GM21526 (cell line): Measurements from ENCODE around the gene SLC16A10.

Experiments
- ATAC-seq: cut with Tn5 transposase; IDR thresholded peaks from one replicate; pipeline ENCODE4 v1.9.1; 2021; ENCODE audit warnings: moderate library complexity; ENCODE audit not compliant: unreplicated experiment, low FRiP score

The SLC16A10 gene

GRCh38 chr6:111210194-111210728 is 123.0 kb downstream of the SLC16A10 start:
- no peak for ATAC-seq

- no peak for ATAC-seq
These were observed 124.2 kb downstream of the SLC16A10 start for GRCh38 chr6:111211411-111212030.

DNA sequence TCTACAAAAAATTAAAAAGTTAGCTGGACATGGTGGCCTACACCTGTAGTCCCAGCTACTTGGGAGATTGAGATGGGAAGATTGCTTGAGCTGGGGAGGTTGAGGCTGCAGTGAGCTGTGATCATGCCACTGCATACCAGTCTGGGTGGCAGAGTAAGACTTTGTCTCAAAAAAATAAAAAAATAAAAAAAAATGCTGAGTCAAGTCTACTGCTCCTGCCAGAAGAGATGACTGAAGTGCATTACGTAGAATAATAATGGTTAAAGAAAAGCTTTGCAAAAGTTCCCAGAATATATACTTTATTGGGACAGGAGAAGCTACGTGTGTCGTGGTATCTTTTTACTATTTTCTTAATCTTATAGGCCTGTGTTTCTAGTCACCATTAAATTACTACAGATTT is 125.3 kb downstream of the SLC16A10 start:
- ATAC-seq: no peak

GRCh38 chr6:111215131-111215530 is 127.8 kb downstream of the SLC16A10 start:
- no peak for ATAC-seq

GRCh38 chr6:111219785-111220184 is 132.5 kb downstream of the SLC16A10 start:
- ATAC-seq: no peak

DNA sequence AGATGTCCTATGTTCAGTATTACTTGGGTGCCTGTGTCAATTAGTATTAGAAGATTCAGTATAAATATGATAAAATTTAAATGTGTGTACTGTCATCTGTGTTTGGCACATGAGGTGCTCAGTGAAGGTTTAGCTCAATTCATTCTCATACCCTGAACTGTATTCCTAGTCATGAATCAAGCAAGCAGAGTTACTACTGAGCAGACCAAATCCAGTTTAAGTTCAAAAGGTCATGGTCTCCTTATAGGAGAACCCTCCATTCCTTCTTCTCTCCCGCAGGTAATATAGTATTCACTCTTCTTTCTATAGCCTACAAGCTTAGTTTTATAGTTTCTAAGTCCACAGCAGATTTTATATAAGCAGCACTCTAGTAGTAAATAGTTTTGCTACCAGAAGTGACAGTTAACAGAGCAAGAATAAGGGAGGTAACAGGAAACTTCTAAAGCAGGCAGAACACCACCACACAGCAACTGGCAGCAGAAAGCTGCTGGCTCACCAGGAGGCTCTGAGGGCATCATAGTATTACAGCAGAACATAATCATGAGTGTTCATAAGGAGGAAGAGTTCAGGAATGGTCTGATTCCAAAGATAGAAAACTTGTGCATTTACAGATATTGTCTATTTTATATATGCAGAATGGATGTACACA is 133.2 kb downstream of the SLC16A10 start:
- ATAC-seq: no peak

DNA sequence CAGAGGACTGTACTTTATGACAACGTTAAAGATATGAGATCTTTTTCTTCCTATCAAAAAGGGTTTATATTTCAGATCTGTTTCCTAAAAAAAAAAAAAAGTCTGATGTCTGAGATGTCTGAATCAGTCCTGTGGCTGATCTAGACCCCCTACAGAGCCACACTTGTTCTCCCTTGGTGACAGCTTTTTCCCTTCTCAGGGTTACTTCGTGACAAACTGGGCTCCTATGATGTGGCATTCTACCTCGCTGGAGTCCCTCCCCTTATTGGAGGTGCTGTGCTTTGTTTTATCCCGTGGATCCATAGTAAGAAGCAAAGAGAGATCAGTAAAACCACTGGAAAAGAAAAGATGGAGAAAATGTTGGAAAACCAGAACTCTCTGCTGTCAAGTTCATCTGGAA is 134.5 kb downstream of the SLC16A10 start:
- no peak for ATAC-seq

- ATAC-seq: no peak
These were observed 135.0 kb downstream of the SLC16A10 start for GRCh38 chr6:111222341-111222740.

DNA sequence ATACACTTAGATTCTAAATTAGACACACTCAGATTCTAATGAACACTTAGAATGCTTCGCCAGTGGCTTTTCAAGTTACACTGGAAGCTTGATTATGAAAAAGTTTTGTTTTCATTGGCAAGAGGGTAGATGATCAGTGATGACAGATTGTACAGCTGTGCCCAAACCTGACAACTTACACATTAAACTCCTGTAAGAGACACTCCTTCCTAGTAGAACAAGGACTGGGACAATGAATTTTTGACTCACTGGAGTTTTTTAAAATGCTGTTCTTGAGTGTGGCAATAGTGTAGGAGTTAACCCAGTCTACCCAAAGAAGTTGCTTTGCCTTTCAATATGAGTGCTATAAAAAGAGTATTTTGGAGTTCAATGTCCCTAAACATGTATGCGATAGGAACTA is 140.8 kb downstream of the SLC16A10 start:
- no peak for ATAC-seq

- ATAC-seq: no peak
These were observed 143.2 kb downstream of the SLC16A10 start for GRCh38 chr6:111230351-111231089.

- no peak for ATAC-seq
These were observed 143.8 kb downstream of the SLC16A10 start for GRCh38 chr6:111231090-111231459.

- ATAC-seq: no peak
These were observed 150.5 kb downstream of the SLC16A10 start for GRCh38 chr6:111237852-111238251.

DNA sequence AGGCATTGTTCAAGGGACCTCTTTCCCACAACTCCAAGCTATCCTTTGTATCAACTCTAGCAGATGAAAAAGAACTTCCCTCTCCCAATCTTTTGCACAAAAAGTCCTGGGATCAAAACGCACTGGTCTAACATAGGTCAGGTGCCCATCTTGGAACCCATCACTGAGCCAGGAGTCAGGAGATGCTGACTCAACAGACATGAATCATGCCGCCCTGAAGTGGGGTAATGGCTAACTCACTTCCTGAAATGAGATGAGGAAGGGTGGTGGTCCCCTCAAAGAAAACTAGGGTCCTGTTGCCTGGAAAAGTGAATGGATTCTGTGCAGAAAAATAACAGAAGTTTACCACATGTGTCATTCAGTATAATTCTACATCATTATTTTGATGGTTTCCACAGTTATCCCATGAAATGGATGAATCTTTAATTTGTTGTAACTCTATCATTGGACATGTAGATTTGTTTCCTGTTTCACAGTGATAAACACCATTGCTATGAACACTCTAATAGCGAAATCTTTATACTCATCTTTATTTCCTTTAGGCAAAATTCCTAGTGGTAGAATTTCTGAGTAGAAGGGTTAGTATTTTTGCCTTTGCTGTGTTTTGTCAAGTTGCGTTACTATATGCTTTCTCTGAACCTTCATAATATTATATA is 151.3 kb downstream of the SLC16A10 start:
- no peak for ATAC-seq

DNA sequence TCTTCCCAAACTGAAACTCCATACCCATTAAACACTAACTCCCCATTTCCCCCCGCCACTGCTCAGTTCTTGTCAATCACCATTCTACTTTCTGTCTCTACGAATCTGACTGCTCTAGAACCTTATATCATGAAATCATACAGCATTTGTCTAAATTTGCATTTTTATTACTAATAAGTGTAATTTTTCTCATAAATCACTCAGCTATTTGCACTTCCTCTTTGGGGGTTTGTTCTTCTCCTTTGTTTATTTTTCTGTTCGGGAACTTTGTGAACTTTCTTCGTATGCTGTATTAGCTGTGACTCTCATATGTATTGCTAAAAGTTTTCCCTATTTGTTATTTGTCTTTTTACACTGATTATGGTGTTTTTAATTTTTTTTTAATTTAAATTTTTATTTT is 152.2 kb downstream of the SLC16A10 start:
- no peak for ATAC-seq

GRCh38 chr6:111242452-111242851 is 155.1 kb downstream of the SLC16A10 start:
- no peak for ATAC-seq

- no peak for ATAC-seq
These were observed 155.8 kb downstream of the SLC16A10 start for GRCh38 chr6:111243095-111243494.

DNA sequence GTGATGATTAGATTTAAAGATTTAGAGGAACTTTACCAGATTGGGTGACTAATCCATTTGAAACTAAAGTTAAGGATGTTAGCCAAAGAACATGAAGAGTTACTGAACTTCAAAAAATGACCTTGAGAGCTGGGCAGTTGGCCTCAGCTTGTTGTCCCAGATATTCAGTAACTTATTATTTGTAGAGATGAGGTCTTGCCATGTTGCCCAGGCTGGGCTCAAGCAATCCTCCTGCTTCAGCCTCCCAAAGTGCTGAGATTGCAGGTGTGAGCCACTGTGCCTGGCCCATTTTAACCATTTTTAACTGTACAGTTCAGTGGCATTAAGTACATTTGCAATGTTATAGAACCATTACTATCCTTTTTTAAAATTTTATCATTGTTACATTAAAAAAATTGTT is 161.5 kb downstream of the SLC16A10 start:
- ATAC-seq: no peak

DNA sequence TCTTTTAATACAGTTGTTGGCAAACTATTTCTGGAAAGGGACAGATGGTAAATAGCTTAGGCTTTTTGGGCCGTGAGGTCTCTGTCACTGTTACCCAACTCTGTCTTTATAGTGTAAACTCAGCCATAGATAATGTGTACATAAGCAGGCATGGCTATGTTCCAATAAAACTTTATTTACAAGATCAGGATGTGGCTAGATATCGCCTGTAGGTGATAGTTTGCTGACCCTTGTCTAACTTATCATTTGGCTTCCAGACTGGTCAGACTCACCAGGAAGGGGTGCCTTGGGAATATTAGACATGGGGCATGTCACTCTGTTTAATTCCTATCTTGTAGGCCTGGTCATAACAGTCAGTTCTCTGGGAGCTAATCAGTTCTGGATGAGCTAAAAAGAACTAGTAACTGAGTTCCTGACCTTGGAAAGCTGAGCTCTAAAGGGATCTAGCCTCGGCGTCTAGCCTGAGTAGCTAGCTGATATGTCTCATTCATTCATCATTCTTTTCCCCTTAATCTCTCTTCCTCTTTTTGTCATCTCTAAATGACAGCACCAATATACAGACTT is 163.6 kb downstream of the SLC16A10 start:
- no peak for ATAC-seq

GRCh38 chr6:111252726-111253125 is 165.4 kb downstream of the SLC16A10 start:
- no peak for ATAC-seq

DNA sequence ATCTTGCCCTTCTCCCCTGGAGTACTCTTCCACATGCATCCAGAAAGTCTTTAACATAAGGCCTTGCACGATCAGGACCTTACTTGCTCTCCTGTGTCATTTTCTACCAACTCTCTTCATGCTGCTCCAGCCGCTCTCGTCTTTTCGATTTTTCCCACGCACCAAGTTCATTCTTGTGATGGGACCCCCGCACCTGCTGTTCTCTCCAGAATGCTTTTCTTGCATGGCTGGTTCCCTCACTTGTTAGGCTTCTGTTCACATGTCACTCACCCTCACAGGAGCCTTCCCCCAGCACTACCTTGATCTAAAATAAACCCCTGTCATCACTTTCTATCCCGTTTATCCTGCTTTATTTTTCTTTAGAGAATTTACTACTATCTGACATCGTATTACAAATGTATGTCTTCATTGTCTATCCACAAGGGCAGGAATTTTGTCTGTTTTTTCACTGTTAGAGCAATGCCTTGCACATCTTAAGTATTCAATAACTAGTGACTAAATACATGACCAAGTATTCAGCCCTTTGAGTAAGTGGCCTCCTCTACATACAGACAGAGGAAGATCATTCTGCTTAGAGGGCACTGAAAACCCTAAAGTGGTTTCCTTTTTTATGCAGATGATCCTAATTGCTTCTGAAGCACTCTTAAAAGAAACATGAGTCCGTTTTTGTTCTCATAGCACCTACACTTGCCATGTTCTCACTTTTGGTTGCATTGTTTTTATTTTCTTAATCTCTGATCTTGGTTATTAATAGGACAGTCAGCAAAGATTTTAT is 166.9 kb downstream of the SLC16A10 start:
- ATAC-seq: no peak
